K562 (cell line): ENCODE measurements around the gene HK1. TPM values are rescaled to one million over a fixed set of nuclear protein-coding genes. Genes with fewer than 3 reads are reported as not detected.

Experiments used
- EHMT2 ChIP-seq: fragments of 450-650 bp; IDR thresholded peaks from 2 replicates; pipeline ENCODE4 v1.6.1; 2018; ENCODE audit warnings: antibody characterized with exemption
- MECOM ChIP-seq: fragments of 250-450 bp; sonication (Bioruptor Pico); IDR thresholded peaks from 2 replicates; pipeline ENCODE4 v1.8.0; 2022; ENCODE audit warnings: inconsistent platforms
- POLR2G ChIP-seq: fragments of 200-400 bp; formaldehyde crosslinking; IDR thresholded peaks from 2 replicates; pipeline ENCODE4 v1.6.1; 2017; ENCODE audit warnings: low read depth, mild to moderate bottlenecking, antibody characterized with exemption, low read length, moderate library complexity
- PRDM10 ChIP-seq: fragments of 450-650 bp; IDR thresholded peaks from 2 replicates; pipeline ENCODE4 v1.6.1; 2018; ENCODE audit not compliant: partially characterized antibody
- SMARCA4 ChIP-seq: fragments of 450-650 bp; IDR thresholded peaks from 2 replicates; pipeline ENCODE4 v1.6.1; 2016
- ZBTB5 ChIP-seq: fragments of 450-650 bp; IDR thresholded peaks from 2 replicates; pipeline ENCODE4 v1.6.1; 2017; ENCODE audit warnings: antibody characterized with exemption
- ZBTB7A ChIP-seq: IDR thresholded peaks from 2 replicates; pipeline ENCODE4 v1.6.1; 2011; ENCODE audit warnings: low read depth, mild to moderate bottlenecking, low read length, moderate library complexity, borderline replicate concordance; ENCODE audit not compliant: control insufficient read depth
- ZBTB9 ChIP-seq: fragments of 450-650 bp; formaldehyde crosslinking; IDR thresholded peaks from 2 replicates; pipeline ENCODE4 v1.4.0; 2020; ENCODE audit warnings: mild to moderate bottlenecking, moderate library complexity
- ZHX1 ChIP-seq: fragments of 150-350 bp; conservative IDR thresholded peaks from 2 replicates; pipeline ENCODE4 v1.6.1; 2014; ENCODE audit warnings: low read length
- ZNF263 ChIP-seq: sonication (generic); formaldehyde crosslinking; IDR thresholded peaks from 2 replicates; pipeline ENCODE4 v1.8.0; 2022; ENCODE audit warnings: mild to moderate bottlenecking, missing genetic modification reagents, borderline replicate concordance
- ZNF436 ChIP-seq: fragments of 250-450, 450-650 bp; sonication (Bioruptor Pico); formaldehyde crosslinking; IDR thresholded peaks from 2 replicates; pipeline ENCODE4 v1.7.0; 2020; ENCODE audit warnings: mild to moderate bottlenecking
- ZNF511 ChIP-seq: sonication (generic); formaldehyde crosslinking; IDR thresholded peaks from 2 replicates; pipeline ENCODE4 v1.8.0; 2022; ENCODE audit warnings: mild to moderate bottlenecking, missing genetic modification reagents
- ZNF785 ChIP-seq: fragments of 250-450 bp; sonication (Bioruptor Pico); IDR thresholded peaks from 2 replicates; pipeline ENCODE4 v1.4.0; 2020; ENCODE audit warnings: mild to moderate bottlenecking
- polyA plus RNA-seq, 8 experiments: library from polyadenylated mRNA; depleted of rRNA in 4 of 8; stranded (reverse) in 5 of 8; unstranded in 3 of 8; fragments of >200 nt; fragmentation: Nextera tagmentation in 2 of 8; fragmentation: Illumina TruSeq in 1 of 8; extraction: Ambion mirVana in 2 of 8; extraction: Trizol in 1 of 8; gene quantifications; 2 replicates each; pipeline versions ENCODE4 v1.2.1 to v1.2.3, GENCODE V29; 2011 to 2014; ENCODE audit warnings: inconsistent platforms in 1 of 8, missing spikeins in 1 of 8
- total RNA-seq, 7 experiments: library from RNA; depleted of rRNA in 6 of 7; stranded (reverse); fragments of >200 nt in 6 of 7; fragmentation: Illumina TruSeq in 2 of 7; extraction: Trizol in 2 of 7; gene quantifications; 2 replicates each; pipeline versions ENCODE4 v1.2.1 to v1.2.3, GENCODE V29; 2011 to 2021; ENCODE audit warnings: low replicate concordance in 1 of 7

Gene HK1
- total and polyA plus RNA-seq, 9 of the 15 experiments (the other 6 are each of a cell fraction or from before 2014, with no cell fraction given), result 29.2 to 444 (median 193) TPM

GRCh38 chr10:69318867-69319727 lies 40.8 kb downstream of the HK1 start (continued):
- no peak for TF ChIP-seq ZNF436
- TF ChIP-seq EHMT2, result no peak
- peak; percentile 59 for TF ChIP-seq POLR2G
- TF ChIP-seq MECOM (CRISPR knock-in tag), result no peak
- peak; percentile 99 for TF ChIP-seq ZNF263 (CRISPR knock-in tag)
- TF ChIP-seq ZBTB9, result 0 out of 2 replicates have a peak, but pooled peaks have one; percentile 57
- no peak for TF ChIP-seq ZHX1
- TF ChIP-seq ZBTB5, result 0 out of 2 replicates have a peak, but pooled peaks have one; percentile 19
- peak; percentile 64; the same call in 1 of the 2 replicates for TF ChIP-seq ZBTB7A
- no peak for TF ChIP-seq SMARCA4
- TF ChIP-seq ZNF785 (CRISPR knock-in tag), result no peak
- TF ChIP-seq PRDM10, result no peak
- TF ChIP-seq ZNF511, result peak; percentile 69; the same call in 1 of the 2 replicates
